HG03045 (cell line): ENCODE data around the gene MCF2L.

Experiments
- ATAC-seq: cut with Tn5 transposase; IDR thresholded peaks from one replicate; pipeline ENCODE4 v1.9.1; 2021; ENCODE audit warnings: mild to moderate bottlenecking, moderate library complexity; ENCODE audit not compliant: unreplicated experiment

The MCF2L gene

GRCh38 chr13:113139577-113139976, 170.6 kb downstream of the MCF2L start:
- ATAC-seq, result no peak

GRCh38 chr13:113140677-113141600, 171.9 kb downstream of the MCF2L start:
- no peak for ATAC-seq

- ATAC-seq, result no peak
Observed at GRCh38 chr13:113141601-113141970, 172.6 kb downstream of the MCF2L start.

GRCh38 chr13:113142876-113143275, 173.9 kb downstream of the MCF2L start:
- ATAC-seq, result no peak

DNA sequence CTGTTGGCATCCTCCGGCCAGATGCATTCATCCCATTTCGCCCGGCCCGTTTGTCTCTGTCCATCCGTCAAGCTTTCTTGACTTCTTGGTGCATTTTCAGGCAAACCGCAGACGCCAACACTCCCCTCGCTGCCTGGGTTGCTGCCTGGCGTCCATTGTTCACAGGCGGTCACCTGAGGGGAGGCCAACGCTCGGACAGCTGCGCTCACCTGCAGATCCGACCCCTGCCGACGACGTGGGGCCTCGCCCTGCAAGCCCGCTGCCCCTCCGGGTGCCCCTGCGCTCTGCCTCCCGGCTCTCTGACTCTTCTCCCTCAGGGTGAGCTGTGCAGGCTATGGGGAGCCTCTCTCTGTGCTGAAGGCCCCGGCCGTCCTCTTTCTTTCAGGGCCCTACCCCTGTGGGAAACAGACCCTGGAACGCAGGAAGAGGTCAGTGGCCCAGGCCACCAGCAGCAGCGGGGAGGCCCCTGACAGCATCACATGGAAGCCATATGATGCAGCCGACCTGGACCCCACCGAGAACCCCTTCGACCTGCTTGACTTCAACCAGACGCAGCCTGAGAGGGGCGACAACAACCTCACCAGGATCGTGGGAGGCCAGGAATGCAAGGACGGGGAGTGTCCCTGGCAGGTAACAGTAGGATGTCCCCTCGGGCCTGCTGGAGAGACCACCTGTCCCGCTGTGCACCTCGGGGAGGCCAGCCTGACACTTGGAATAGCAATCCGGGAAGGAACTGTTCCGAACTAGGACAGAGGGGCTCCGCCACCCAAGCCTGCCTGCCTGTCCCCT, 174.6 kb downstream of the MCF2L start:
- ATAC-seq, result no peak

DNA sequence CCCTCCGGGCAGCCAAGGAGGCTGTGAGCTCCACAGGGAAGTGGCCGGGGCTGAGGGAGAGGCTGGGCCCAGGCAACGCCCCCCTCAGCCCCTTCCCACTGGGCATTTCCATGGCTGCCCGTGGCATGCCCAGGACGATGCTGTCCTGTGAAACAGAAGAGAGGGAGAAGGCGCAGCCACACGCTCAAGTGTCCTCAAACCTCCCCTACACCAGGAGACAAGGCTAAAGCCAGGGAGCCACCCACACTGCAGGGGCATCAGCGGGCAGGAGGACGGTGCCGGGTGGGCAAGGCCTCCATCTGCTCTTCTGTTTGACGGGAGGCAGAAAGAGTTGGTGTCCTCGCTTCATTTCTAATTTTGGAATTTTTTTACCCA, 175.2 kb downstream of the MCF2L start:
- ATAC-seq, result no peak

DNA sequence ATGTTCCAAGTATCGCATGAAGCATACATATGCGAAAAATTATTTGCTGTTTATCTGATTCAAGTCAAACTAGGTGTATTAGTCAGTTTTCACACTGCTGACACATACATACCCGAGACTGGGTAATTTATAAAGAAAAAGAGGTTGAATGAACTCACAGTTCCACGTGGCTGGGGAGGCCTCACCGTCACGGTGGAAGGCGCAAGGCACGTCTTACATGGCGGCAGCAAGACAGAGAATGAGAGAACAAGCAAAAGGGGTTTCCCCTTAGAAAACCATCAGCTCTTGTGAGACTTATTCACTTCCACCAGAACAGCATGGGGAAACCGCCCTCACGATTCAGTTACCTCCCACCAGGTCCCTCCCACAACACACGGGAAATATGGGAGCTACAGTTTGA, 176.5 kb downstream of the MCF2L start:
- no peak for ATAC-seq

DNA sequence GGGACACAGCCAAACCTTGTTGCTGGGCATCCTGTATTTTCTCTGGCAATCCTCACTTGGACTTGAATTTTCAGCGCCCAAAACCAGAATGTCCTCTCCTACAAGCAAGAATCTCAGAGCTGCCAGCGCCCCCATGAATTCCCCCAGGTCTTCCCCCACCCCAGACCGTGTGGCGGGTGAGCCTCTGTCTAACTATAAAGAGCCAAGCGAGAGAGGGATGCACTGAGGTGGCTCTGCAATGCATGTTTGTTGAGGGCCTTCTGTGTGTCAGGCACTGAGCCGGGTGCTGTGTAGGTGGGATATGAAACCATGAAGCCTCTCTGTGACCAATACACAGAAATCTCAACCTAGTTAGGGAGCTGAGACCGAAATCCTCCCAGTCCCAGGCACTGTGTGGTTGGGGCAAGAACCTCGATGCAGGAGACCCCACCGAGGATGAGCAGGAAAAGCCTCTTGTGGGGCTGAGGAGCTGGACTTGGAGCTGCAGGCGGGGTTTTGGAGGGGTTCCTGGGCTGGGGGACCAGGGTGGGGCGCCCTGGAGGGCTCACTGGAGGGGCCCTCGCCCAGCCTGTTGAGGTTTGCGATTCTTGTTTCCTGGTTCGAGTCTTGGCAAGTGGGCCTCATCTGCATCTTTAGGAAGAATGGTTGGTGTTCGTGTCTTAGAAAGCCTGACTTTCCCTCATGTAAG, 177.0 kb downstream of the MCF2L start:
- ATAC-seq, result no peak

- ATAC-seq, result no peak
Observed at GRCh38 chr13:113146750-113147149, 177.7 kb downstream of the MCF2L start.

DNA sequence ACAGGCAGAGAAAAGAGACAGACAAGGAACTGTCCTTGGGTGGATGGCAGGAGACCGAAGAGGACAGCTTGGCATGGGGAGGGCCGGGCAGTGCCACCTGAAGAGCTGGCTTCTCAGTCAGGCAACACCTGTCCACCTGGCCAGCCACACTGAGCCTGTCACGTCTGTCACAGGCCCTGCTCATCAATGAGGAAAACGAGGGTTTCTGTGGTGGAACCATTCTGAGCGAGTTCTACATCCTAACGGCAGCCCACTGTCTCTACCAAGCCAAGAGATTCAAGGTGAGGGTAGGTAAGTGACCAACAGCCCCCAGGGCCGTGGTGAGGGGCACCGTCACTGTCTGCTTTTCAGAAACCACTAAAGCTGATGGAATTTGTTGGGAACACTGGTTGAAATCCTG, 178.2 kb downstream of the MCF2L start:
- no peak for ATAC-seq

DNA sequence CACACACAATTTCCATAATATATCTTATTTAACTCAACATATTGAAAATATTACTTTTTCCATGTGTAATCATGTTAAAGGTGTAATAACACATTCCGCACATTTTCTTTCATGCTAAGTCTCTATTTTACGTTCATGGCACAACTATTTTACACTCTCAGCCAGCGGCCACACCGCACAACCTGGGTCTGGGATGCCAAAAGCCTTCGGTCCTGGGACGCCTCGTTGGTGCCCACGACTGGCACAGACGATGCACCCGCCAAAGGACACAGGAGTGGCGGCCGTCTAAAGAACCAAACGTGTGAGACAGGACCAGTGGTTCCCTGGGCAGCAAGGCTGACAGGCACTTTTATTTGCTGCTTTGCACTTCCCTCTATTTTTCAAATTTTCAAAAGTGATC, 179.4 kb downstream of the MCF2L start:
- no peak for ATAC-seq

DNA sequence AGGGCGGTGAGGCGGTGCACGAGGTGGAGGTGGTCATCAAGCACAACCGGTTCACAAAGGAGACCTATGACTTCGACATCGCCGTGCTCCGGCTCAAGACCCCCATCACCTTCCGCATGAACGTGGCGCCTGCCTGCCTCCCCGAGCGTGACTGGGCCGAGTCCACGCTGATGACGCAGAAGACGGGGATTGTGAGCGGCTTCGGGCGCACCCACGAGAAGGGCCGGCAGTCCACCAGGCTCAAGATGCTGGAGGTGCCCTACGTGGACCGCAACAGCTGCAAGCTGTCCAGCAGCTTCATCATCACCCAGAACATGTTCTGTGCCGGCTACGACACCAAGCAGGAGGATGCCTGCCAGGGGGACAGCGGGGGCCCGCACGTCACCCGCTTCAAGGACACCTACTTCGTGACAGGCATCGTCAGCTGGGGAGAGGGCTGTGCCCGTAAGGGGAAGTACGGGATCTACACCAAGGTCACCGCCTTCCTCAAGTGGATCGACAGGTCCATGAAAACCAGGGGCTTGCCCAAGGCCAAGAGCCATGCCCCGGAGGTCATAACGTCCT, 180.0 kb downstream of the MCF2L start:
- no peak for ATAC-seq
